PC-9 (cell line): ENCODE data around the gene TMTC3. TPM values are rescaled to one million over a fixed set of nuclear protein-coding genes. Genes with fewer than 3 reads are reported as not detected.
A peak's percentile ranks its signal among the peaks of the same experiment; 100 is the strongest.

Experiments
- BruUV-seq: library from RNA; stranded (reverse); fragments of 400-500 nt; replicated peaks from 2 replicates; lab custom pipeline; 2021; lab: Mats Ljungman, UMichigan
- CTCF ChIA-PET: fragments of 300-600 bp; sonication (Branson Sonifier 250); formaldehyde crosslinking; loops from one replicate; lab custom pipeline; 2022; ENCODE audit warnings: antibody characterized with exemption; lab: Charles Lee
- POLR2A ChIA-PET: fragments of 300-600 bp; sonication (Branson Sonifier 250); formaldehyde crosslinking; loops from one replicate; lab custom pipeline; 2022; ENCODE audit warnings: antibody characterized with exemption; ENCODE audit not compliant: unreplicated experiment; lab: Charles Lee
- DNase-seq, 2 experiments: peaks; one replicate each; pipeline versions ENCODE4 v3.0.0 to v3.0.0-alpha.2; 2015 to 2022; ENCODE audit warnings: mixed read lengths in 1 of 2
- H2AFZ ChIP-seq: fragments of 200-600 bp; sonication (generic); 2 replicates; pipeline ENCODE4 v1.8.1; 2017; ENCODE audit warnings: antibody characterized with exemption
- H3F3A ChIP-seq: fragments of 200-600 bp; sonication (generic); 2 replicates; pipeline ENCODE4 v1.8.1; 2017; ENCODE audit warnings: antibody characterized with exemption, mild to moderate bottlenecking, low read depth; ENCODE audit not compliant: insufficient read depth
- H3K27ac ChIP-seq: fragments of 200-600 bp; sonication (generic); 2 replicates; pipeline ENCODE4 v1.6.1; 2016; ENCODE audit warnings: mixed run types
- H3K27me3 ChIP-seq: fragments of 200-600 bp; sonication (generic); 2 replicates; pipeline ENCODE4 v1.6.1; 2016; ENCODE audit warnings: low read depth, mixed run types; ENCODE audit not compliant: insufficient read depth
- H3K36me3 ChIP-seq: fragments of 200-600 bp; sonication (generic); 2 replicates; pipeline ENCODE4 v1.6.1; 2016; ENCODE audit warnings: low read depth, mixed run types
- H3K4me1 ChIP-seq: fragments of 200-600 bp; sonication (generic); replicated peaks from 2 replicates; pipeline ENCODE4 v1.6.1; 2016; ENCODE audit warnings: mixed run types; ENCODE audit not compliant: insufficient read depth
- H3K4me2 ChIP-seq: fragments of 200-600 bp; sonication (generic); 2 replicates; pipeline ENCODE4 v1.6.1; 2017; ENCODE audit warnings: mixed run types
- H3K4me3 ChIP-seq: fragments of 200-600 bp; sonication (generic); 2 replicates; pipeline ENCODE4 v1.6.1; 2016; ENCODE audit warnings: mixed run types
- H3K79me2 ChIP-seq: fragments of 200-600 bp; sonication (generic); 2 replicates; pipeline ENCODE4 v1.6.1; 2017; ENCODE audit warnings: low read depth, mixed run types
- H3K9me2 ChIP-seq: fragments of 200-600 bp; sonication (generic); 2 replicates; pipeline ENCODE4 v1.8.1; 2017; ENCODE audit warnings: mild to moderate bottlenecking; ENCODE audit not compliant: insufficient read depth
- H3K9me3 ChIP-seq: fragments of 200-600 bp; sonication (generic); 2 replicates; pipeline ENCODE4 v1.8.1; 2016; ENCODE audit warnings: low read depth; ENCODE audit not compliant: insufficient read depth
- H4K20me1 ChIP-seq: fragments of 200-600 bp; sonication (generic); 2 replicates; pipeline ENCODE4 v1.8.1; 2017; ENCODE audit not compliant: insufficient read depth
- EZH2 ChIP-seq: fragments of 200-600 bp; sonication (generic); IDR thresholded peaks from 2 replicates; pipeline ENCODE4 v1.8.0; 2017; ENCODE audit warnings: antibody characterized with exemption, low read depth
- intact Hi-C: fragments of 100-400 bp; cut with micrococcal nuclease; formaldehyde crosslinking; loops from one replicate; pipeline ENCODE4 v1.10.0; 2022; ENCODE audit not compliant: unreplicated experiment
- total RNA-seq: library from RNA; stranded (reverse); gene quantifications from 2 replicates; pipeline ENCODE4 v1.2.3, GENCODE V29; 2021
- TF ChIP-seq, protein P1 (sequence below): fragments of 200-600 bp; sonication (generic); conservative IDR thresholded peaks from 2 replicates; pipeline ENCODE4 v1.6.1; 2017; ENCODE audit warnings: mixed run types, antibody characterized with exemption, mild to moderate bottlenecking, moderate library complexity

Gene TMTC3
- total RNA-seq, 1 experiment from 2014 or later = 26.4 TPM

DNA sequence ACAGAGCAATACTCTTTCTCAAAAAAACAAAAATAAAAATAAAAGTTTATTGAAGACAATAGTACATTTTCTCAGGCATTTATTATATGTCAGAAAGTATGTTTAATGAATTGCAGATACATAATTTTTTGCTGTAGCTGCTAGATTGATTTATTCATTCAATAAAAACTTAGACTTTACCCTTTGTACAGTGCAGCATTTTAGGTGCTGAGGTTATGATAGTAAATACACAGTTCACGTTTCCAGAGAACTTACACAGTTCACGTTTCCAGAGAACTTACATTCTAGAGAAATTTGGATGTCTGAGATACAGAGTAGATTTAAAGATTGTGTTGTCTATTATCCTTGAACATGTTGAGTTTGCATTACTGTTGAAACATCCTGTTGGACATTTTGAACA is 25.3 kb downstream of the TMTC3 start:
- BruUV-seq = no TSS peak

DNA sequence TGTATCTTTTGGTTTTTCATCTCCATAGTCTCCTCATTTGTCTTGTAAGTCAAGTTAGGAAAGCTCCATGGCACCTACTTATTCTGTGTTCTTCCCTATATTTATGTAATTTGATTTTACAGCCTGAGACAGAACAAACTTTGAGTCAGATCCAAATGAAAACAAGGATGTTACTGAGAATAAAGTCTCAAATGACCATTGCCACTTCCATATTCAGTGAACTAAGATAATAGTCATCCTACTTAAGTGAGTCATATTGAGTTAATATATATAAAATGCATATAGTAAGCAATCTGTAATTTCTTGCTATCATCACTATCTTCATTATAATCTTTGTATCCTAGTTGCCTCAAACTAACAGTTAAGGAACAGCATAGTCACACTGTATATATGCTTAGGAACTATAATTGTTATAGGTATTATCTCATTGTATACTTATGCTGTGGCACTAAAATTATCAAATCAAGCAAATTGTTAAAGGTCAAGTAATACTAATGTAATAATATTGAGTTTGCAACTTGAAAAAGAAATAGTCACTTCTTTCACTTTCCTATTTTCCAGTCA is 30.8 kb downstream of the TMTC3 start:
- H3K27ac ChIP-seq = no peak overlapping the region
- H3K4me1 ChIP-seq = no peaks in the 10 kb centered on the region
- no peaks in the 10 kb centered on the region; the same call in 1 of the 2 replicates for H3K9me2 ChIP-seq
- no peak for TF ChIP-seq EZH2
- TF ChIP-seq, protein P1, sequence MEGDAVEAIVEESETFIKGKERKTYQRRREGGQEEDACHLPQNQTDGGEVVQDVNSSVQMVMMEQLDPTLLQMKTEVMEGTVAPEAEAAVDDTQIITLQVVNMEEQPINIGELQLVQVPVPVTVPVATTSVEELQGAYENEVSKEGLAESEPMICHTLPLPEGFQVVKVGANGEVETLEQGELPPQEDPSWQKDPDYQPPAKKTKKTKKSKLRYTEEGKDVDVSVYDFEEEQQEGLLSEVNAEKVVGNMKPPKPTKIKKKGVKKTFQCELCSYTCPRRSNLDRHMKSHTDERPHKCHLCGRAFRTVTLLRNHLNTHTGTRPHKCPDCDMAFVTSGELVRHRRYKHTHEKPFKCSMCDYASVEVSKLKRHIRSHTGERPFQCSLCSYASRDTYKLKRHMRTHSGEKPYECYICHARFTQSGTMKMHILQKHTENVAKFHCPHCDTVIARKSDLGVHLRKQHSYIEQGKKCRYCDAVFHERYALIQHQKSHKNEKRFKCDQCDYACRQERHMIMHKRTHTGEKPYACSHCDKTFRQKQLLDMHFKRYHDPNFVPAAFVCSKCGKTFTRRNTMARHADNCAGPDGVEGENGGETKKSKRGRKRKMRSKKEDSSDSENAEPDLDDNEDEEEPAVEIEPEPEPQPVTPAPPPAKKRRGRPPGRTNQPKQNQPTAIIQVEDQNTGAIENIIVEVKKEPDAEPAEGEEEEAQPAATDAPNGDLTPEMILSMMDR = no peak
- no peak overlapping the region for H3K4me2 ChIP-seq
- no peaks in the 10 kb centered on the region for H3F3A ChIP-seq
- ChIA-PET CTCF (no interaction called here), POLR2A (no interaction called here)
- H3K27me3 ChIP-seq = no peaks in the 10 kb centered on the region
- no peak overlapping the region for H3K4me3 ChIP-seq
- H4K20me1 ChIP-seq = no peaks in the 10 kb centered on the region
- peaks cover 11% of the 10 kb centered on the region; the same call in 1 of the 2 replicates for H3K36me3 ChIP-seq
- intact Hi-C loops = no loop called here
- no TSS peak for BruUV-seq
- H3K79me2 ChIP-seq = no peaks in the 10 kb centered on the region
- no peaks in the 10 kb centered on the region for H3K9me3 ChIP-seq
- H2AFZ ChIP-seq = no peak overlapping the region
- peak in 1 of 2 experiments; percentile 44 for DNase-seq

More for the DNA sequence above, 25.3 kb downstream of the TMTC3 start:
- H3K27me3 ChIP-seq = no peaks in the 10 kb centered on the region
- no peak for DNase-seq
- TF ChIP-seq, protein P1 = no peak
- TF ChIP-seq EZH2 = no peak
- intact Hi-C loops = no loop called here
- no peak overlapping the region for H3K4me3 ChIP-seq
- no peaks in the 10 kb centered on the region for H3K4me1 ChIP-seq
- H3K36me3 ChIP-seq = peaks cover 12% of the 10 kb centered on the region; the same call in 1 of the 2 replicates
- H2AFZ ChIP-seq = no peak overlapping the region
- H3K9me2 ChIP-seq = no peaks in the 10 kb centered on the region; the same call in 1 of the 2 replicates
- no peak overlapping the region for H3K4me2 ChIP-seq
- H3K27ac ChIP-seq = no peak overlapping the region
- no peaks in the 10 kb centered on the region for H3K9me3 ChIP-seq
- no peaks in the 10 kb centered on the region for H3F3A ChIP-seq
- CTCF ChIA-PET = no interaction called here
- H4K20me1 ChIP-seq = no peaks in the 10 kb centered on the region
- no peaks in the 10 kb centered on the region for H3K79me2 ChIP-seq
- POLR2A ChIA-PET = no interaction called here

DNA sequence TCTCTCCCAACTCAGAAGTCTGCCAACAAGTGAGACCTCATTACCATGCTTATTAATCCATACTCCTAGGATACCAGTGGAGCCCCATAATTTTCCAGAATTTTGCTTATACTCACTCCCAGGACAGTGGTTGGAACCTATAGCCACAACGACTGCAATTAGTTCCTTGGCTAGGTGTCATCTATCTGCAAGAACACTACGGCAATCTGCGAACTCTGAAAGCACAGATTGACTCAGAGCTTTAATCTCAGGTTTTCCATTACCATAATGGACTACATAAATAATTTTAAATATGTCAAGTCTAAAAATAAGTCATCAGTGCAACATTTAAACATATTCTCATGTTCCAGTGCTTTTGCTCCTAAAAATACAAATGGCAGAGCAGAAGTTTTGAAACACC is 33.4 kb downstream of the TMTC3 start:
- H3K79me2 ChIP-seq = no peaks in the 10 kb centered on the region
- no peak overlapping the region for H3K27ac ChIP-seq
- no peak overlapping the region for H3K4me2 ChIP-seq
- intact Hi-C loops = no loop called here
- BruUV-seq = no TSS peak
- H3K4me1 ChIP-seq = no peaks in the 10 kb centered on the region
- no peaks in the 10 kb centered on the region; the same call in 1 of the 2 replicates for H3K9me2 ChIP-seq
- POLR2A ChIA-PET = no interaction called here
- H3K4me3 ChIP-seq = no peak overlapping the region
- DNase-seq = no peak
- no peak overlapping the region for H2AFZ ChIP-seq
- TF ChIP-seq, protein P1 = no peak
- no peak for TF ChIP-seq EZH2
- H3F3A ChIP-seq = no peaks in the 10 kb centered on the region
- H3K36me3 ChIP-seq = peaks cover 12% of the 10 kb centered on the region; the same call in 1 of the 2 replicates
- H4K20me1 ChIP-seq = no peaks in the 10 kb centered on the region
- H3K27me3 ChIP-seq = no peaks in the 10 kb centered on the region
- CTCF ChIA-PET = no interaction called here
- H3K9me3 ChIP-seq = no peaks in the 10 kb centered on the region
